22Rv1 (cell line): ENCODE data around the gene TIAM2.
"Not testable (repeated sequence)": the region's sequence is repeated elsewhere in the genome, so short reads cannot be mapped to it uniquely, and the experiment has no call there.

Experiments used
- H3K27ac ChIP-seq: fragments of 450-650 bp; 2 replicates; pipeline ENCODE4 v1.5.1; 2017
- CTCF ChIP-seq: fragments of 450-650 bp; IDR thresholded peaks from 2 replicates; pipeline ENCODE4 v1.5.1; 2017; ENCODE audit warnings: mild to moderate bottlenecking
- ZFX ChIP-seq: fragments of 450-650 bp; IDR thresholded peaks from 2 replicates; pipeline ENCODE4 v1.6.1; 2017; ENCODE audit warnings: antibody characterized with exemption, borderline replicate concordance

Gene TIAM2

DNA sequence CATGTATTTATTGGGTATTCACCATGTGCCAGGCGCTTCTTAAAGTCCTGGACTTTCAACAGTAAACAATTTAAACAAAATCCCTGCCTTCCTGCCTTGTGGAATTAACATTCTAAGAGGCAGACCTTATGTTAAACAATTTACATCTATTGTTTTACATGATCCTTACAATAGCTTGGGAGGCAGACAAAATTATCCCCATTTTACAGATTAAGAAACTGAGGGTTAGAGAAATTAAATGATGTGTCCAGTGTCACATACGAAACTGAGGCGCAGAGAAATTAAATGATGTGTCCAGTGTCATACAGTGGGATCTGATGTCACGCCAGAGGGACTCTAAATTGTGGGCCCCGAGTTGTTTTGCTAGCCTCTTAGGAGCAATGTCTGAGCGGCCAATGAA lies 105.5 kb downstream of the TIAM2 start:
- no peak overlapping the region for H3K27ac ChIP-seq
- TF ChIP-seq ZFX (no peak), CTCF (no peak)

DNA sequence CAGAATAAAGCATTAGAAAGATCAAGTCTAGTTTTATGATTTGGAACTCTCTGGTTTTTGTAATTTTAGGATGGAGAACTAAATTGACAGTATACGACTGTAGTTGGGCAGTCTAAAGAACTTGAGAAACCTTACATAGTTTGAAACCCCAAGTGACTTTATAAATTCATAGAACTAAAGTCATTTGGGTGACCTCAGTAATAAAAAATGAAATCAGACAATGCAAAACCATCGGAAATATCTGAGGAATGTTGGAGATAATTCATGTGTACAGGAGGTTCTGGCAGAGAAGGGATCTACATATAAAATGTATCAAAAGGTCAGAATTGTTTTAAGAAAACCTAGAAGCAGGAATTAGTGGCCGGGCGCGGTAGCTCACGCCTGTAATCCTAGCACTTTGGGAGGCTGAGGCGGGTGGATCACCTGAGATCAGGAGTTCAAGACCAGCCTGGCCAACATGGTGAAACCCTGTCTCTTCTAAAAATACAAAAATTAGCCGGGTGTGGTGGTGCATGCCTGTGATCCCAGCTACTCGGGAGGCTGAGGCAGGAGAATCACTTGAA lies 108.0 kb downstream of the TIAM2 start:
- not testable (repeated sequence) for H3K27ac ChIP-seq

GRCh38 chr6:155103816-155104366 lies 108.8 kb downstream of the TIAM2 start:
- TF ChIP-seq CTCF, result no peak
- TF ChIP-seq ZFX, result no peak
- no peak overlapping the region for H3K27ac ChIP-seq

GRCh38 chr6:155106456-155107115 lies 111.5 kb downstream of the TIAM2 start:
- no peak overlapping the region for H3K27ac ChIP-seq
- TF ChIP-seq ZFX (no peak), CTCF (no peak)

- H3K27ac ChIP-seq, result no peak overlapping the region
- TF ChIP-seq CTCF (no peak), ZFX (no peak)
These were observed 112.4 kb downstream of the TIAM2 start for GRCh38 chr6:155107432-155108069.

DNA sequence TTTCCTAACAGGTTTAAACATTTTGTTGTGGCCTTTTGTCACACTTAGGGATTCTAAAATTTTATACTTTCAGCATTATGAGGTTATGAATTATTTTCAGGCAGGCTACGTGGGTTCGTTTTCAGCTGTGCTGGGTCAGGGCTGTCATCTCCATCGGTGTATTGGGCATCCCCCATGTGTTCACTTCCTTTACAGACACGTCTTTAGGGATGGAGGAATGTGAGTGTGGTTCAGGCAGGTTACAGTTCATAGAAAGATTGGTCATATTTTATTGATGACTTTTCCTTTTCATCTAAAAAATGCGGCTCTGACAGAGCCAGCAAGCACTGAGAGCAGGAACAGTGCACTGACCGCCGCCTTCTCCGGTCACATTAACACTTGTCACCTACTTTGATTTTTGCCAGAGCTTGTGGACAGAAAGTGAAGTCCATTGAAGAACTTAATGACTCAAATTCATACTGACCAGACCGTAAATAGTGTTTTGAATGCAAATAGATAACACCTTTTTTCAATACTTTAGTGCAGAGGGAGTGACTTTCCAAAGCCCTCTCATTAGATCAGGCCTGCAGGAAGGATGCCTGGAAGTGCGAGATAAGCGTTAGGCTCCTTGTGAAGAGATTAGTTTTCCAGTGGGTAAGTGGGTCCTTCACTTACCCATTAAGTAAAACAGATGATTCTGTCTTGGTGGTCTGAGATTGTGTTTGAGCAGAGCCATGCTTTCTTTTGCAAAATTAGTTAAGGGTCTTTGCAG lies 113.1 kb downstream of the TIAM2 start:
- H3K27ac ChIP-seq, result no peak overlapping the region
- no peak for TF ChIP-seq CTCF
- TF ChIP-seq ZFX, result no peak

DNA sequence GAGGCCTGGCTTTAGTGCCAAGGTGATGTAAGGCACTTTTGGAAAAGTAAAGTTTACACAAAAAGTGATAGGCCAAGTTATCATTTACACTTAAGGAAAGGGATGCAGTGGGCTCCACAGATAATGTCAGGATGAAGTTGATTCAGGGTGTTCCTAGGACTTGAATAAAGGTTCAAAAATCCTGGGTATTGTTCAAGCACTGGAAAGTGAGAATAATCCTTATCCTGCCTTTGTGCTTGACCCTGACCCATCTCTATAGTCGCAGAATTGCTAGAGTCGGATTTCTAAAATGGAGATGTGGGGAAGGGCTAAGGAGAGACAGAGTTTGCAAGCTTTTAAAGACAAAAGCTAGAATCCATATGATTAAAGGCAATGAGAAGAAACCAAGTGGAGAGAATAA lies 115.6 kb downstream of the TIAM2 start:
- TF ChIP-seq CTCF (no peak), ZFX (no peak)

More for the DNA sequence above, 115.6 kb downstream of the TIAM2 start:
- no peak overlapping the region for H3K27ac ChIP-seq
